ENCODE data around the gene DHRS1. TPM values are rescaled to one million over a fixed set of nuclear protein-coding genes. Genes with fewer than 3 reads are reported as not detected.

DHRS1 gene
- total RNA-seq, 1 donor from 2014 or later = 6.3 TPM

Other genes with a start within 250 kb of the DHRS1 start
- under 0.01 TPM for gene CARMIL3, start 247.8 kb downstream of the DHRS1 start, total RNA-seq
- gene CPNE6, start 228.2 kb downstream of the DHRS1 start, total RNA-seq = not detected
- gene PCK2, start 205.5 kb downstream of the DHRS1 start, total RNA-seq = 3.7 TPM
- 85.6 TPM for gene DCAF11, start 185.0 kb downstream of the DHRS1 start, total RNA-seq
- gene NRL, start 184.8 kb downstream of the DHRS1 start, total RNA-seq = 2.1 TPM
- gene FITM1, start 169.1 kb downstream of the DHRS1 start, total RNA-seq = 172 TPM
- 89.8 TPM for gene PSME1, start 163.6 kb downstream of the DHRS1 start, total RNA-seq
- gene EMC9, start 158.2 kb downstream of the DHRS1 start, total RNA-seq = 12.0 TPM
- 58.5 TPM for gene PSME2, start 153.2 kb downstream of the DHRS1 start, total RNA-seq
- 33.4 TPM for gene RNF31, start 152.3 kb downstream of the DHRS1 start, total RNA-seq
- 50.6 TPM for gene IRF9, start 138.5 kb downstream of the DHRS1 start, total RNA-seq
- 2.1 TPM for gene REC8, start 127.7 kb downstream of the DHRS1 start, total RNA-seq
- 32.9 TPM for gene IPO4, start 111.0 kb downstream of the DHRS1 start, total RNA-seq
- gene TM9SF1, start 104.3 kb downstream of the DHRS1 start, total RNA-seq = 18.3 TPM
- gene TSSK4, start 94.1 kb downstream of the DHRS1 start, total RNA-seq = 0.52 TPM
- 29.2 TPM for gene CHMP4A, start 86.3 kb downstream of the DHRS1 start, total RNA-seq
- 9.9 TPM for gene MDP1, start 83.7 kb downstream of the DHRS1 start, total RNA-seq
- 81.9 TPM for gene NEDD8, start 67.4 kb downstream of the DHRS1 start, total RNA-seq
- gene GMPR2, start 66.9 kb downstream of the DHRS1 start, total RNA-seq = 49.6 TPM
- 34.4 TPM for gene TINF2, start 57.2 kb downstream of the DHRS1 start, total RNA-seq
- 0.52 TPM for gene TGM1, start 36.6 kb downstream of the DHRS1 start, total RNA-seq
- gene RABGGTA, start 28.2 kb downstream of the DHRS1 start, total RNA-seq = 11.5 TPM
- 22.4 TPM for gene NOP9, start 70 bp upstream of the DHRS1 start, total RNA-seq
- gene CIDEB, start 8.2 kb upstream of the DHRS1 start, total RNA-seq = 4.7 TPM
- 1.6 TPM for gene LTB4R2, start 10.4 kb upstream of the DHRS1 start, total RNA-seq
- gene LTB4R, start 11.7 kb upstream of the DHRS1 start, total RNA-seq = 2.1 TPM
- 9.9 TPM for gene ADCY4, start 35.3 kb upstream of the DHRS1 start, total RNA-seq
- gene RIPK3, start 40.2 kb upstream of the DHRS1 start, total RNA-seq = 1.6 TPM
- gene NFATC4, start 68.4 kb upstream of the DHRS1 start, total RNA-seq = 21.4 TPM
- gene NYNRIN, start 99.2 kb upstream of the DHRS1 start, total RNA-seq = 19.3 TPM
- gene CBLN3, start 129.9 kb upstream of the DHRS1 start, total RNA-seq = under 0.01 TPM
- gene KHNYN, start 130.2 kb upstream of the DHRS1 start, total RNA-seq = 38.1 TPM
- 12.0 TPM for gene SDR39U1, start 143.0 kb upstream of the DHRS1 start, total RNA-seq
- gene CMA1, start 208.5 kb upstream of the DHRS1 start, total RNA-seq = 0.52 TPM